GM23248 (cell line): ENCODE results near the gene ASB16. TPM values are rescaled to one million over a fixed set of nuclear protein-coding genes. Genes with fewer than 3 reads are reported as not detected.
"Not testable (repeated sequence)": the region's sequence is repeated elsewhere in the genome, so short reads cannot be mapped to it uniquely, and the experiment has no call there.

ENCODE experiments used
- DNase-seq: peaks from one replicate; pipeline ENCODE4 v3.0.0-alpha.2; 2015
- H2AFZ ChIP-seq: fragments of 200-600 bp; sonication (generic); 2 replicates; pipeline ENCODE4 v1.6.1; 2016; ENCODE audit warnings: antibody characterized with exemption
- H3F3A ChIP-seq: fragments of 200-600 bp; sonication (generic); 2 replicates; pipeline ENCODE4 v1.6.1; 2016; ENCODE audit warnings: mild to moderate bottlenecking, antibody characterized with exemption, mixed run types; ENCODE audit not compliant: insufficient read depth
- H3K27ac ChIP-seq: fragments of 200-600 bp; sonication (generic); 2 replicates; pipeline ENCODE4 v1.5.1; 2016; ENCODE audit warnings: mild to moderate bottlenecking
- H3K27me3 ChIP-seq: fragments of 200-600 bp; sonication (generic); replicated peaks from 2 replicates; pipeline ENCODE4 v1.6.1; 2016; ENCODE audit warnings: mild to moderate bottlenecking; ENCODE audit not compliant: insufficient read depth
- H3K36me3 ChIP-seq: fragments of 200-600 bp; sonication (generic); 2 replicates; pipeline ENCODE4 v1.6.1; 2016; ENCODE audit warnings: low read depth, mild to moderate bottlenecking
- H3K4me1 ChIP-seq: fragments of 200-600 bp; sonication (generic); 2 replicates; pipeline ENCODE4 v1.6.1; 2016; ENCODE audit warnings: mild to moderate bottlenecking; ENCODE audit not compliant: insufficient read depth
- H3K4me2 ChIP-seq: fragments of 200-600 bp; sonication (generic); one replicate; pipeline ENCODE4 v1.6.1; 2016; ENCODE audit warnings: mild to moderate bottlenecking; ENCODE audit not compliant: unreplicated experiment
- H3K4me3 ChIP-seq: fragments of 200-600 bp; sonication (generic); 2 replicates; pipeline ENCODE4 v1.5.1; 2016; ENCODE audit warnings: mild to moderate bottlenecking
- H3K79me2 ChIP-seq: fragments of 200-600 bp; sonication (generic); 2 replicates; pipeline ENCODE4 v1.6.1; 2016; ENCODE audit warnings: mild to moderate bottlenecking; ENCODE audit not compliant: insufficient read depth
- H3K9ac ChIP-seq: fragments of 200-600 bp; sonication (generic); 2 replicates; pipeline ENCODE4 v1.6.1; 2016; ENCODE audit warnings: mild to moderate bottlenecking
- H3K9me2 ChIP-seq: fragments of 200-600 bp; sonication (generic); 2 replicates; pipeline ENCODE4 v1.6.1; 2016; ENCODE audit warnings: mixed run types, mild to moderate bottlenecking, moderate library complexity; ENCODE audit not compliant: insufficient read depth
- H3K9me3 ChIP-seq: fragments of 200-600 bp; sonication (generic); one replicate; pipeline ENCODE4 v1.6.1; 2017; ENCODE audit warnings: low read depth
- H4K20me1 ChIP-seq: fragments of 200-600 bp; sonication (generic); 2 replicates; pipeline ENCODE4 v1.6.0; 2016; ENCODE audit not compliant: insufficient read depth
- EZH2 ChIP-seq: fragments of 200-600 bp; sonication (generic); IDR thresholded peaks from 2 replicates; pipeline ENCODE4 v1.6.1; 2018; ENCODE audit warnings: antibody characterized with exemption, mild to moderate bottlenecking; ENCODE audit not compliant: insufficient read depth, poor library complexity, severe bottlenecking
- EZH2phosphoT487 ChIP-seq: fragments of 200-600 bp; sonication (generic); IDR thresholded peaks from 2 replicates; pipeline ENCODE4 v1.6.1; 2018; ENCODE audit warnings: antibody characterized with exemption, moderate library complexity, mild to moderate bottlenecking, low read depth; ENCODE audit not compliant: insufficient read depth
- WGBS, 2 experiments: methylation state at CpG; one replicate each; pipeline ENCODE4 v1.1.6; 2015 to 2017; ENCODE audit warnings: low lambda C conversion rate in 2 of 2, low coverage in 1 of 2; ENCODE audit errors: missing lambda C conversion rate in 2 of 2; 5-methylcytosine and 5-hydroxymethylcytosine counted together
- in situ Hi-C: fragments of 300-500 bp; cut with MboI; formaldehyde crosslinking; loops from 2 replicates; pipeline ENCODE4 v1.15.0; 2020
- polyA plus RNA-seq: library from polyadenylated mRNA; unstranded; fragments of >200 nt; fragmentation: Nextera tagmentation; extraction: Ambion mirVana; gene quantifications from 2 replicates; pipeline ENCODE4 v1.2.1, GENCODE V29; 2016
- total RNA-seq: library from RNA; depleted of rRNA; stranded (reverse); fragments of >200 nt; shearing (Covaris generic); gene quantifications from 2 replicates; pipeline ENCODE4 v1.2.3, GENCODE V29; 2014

The ASB16 gene
- total and polyA plus RNA-seq, 2 experiments from 2014 or later: 0.25 TPM; not detected in 1

DNA sequence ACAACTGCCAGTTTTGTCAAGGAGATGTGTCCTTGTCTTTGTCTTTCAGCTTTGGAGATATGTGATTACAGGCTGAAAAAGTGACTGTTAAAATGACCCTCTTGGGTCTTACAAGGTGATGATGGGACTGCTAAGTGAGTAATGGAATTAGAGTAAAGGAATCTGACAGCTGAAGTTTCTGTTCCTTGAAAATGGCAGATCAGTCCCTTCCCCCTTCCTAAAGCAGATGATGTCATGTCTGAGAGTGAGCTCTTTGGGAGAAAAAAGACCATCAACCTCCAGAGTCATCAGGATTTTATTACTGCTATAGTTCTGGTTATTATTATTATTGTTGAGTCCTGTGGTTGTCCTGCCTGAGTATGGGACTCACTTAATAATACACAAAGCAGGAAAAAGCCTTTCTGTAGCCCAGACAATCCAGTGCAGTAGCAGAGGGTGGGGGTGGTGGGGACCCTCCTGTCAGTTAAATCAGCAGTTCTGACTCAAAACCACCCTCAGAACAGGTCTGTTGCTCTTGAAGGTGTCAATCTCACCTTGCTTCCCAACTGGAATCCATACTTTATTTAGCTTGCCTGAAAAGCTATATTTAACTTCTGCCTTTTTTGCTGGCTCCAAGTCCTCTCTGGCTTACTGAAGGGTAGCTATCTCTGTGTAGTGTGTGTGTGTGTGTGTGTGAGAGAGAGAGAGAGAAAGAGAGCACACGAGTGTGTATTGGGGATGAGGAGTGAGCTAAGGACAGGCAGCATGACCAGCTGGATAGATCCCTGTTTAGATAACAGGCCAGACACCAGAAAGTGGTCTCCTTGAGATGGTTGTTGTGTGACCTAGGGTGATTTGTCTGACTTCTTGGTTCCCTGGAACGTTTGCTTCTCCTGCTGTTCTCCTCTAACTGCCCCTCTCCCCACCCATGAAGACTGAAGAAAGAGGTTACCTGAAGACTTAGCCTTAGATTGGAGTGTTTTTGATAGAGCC, 23.8 kb upstream of the ASB16 start:
- H4K20me1 ChIP-seq: no peaks in the 10 kb centered on the region
- whole genome bisulfite sequencing, 2 experiments: 35 to 57% methylated on average over 2 of the region's 2 CpGs
- no peaks in the 10 kb centered on the region for H3K9me2 ChIP-seq
- no peak overlapping the region for H3K4me2 ChIP-seq
- no peak overlapping the region for H3K9ac ChIP-seq
- no peak for TF ChIP-seq EZH2phosphoT487
- TF ChIP-seq EZH2: no peak
- H2AFZ ChIP-seq: no peak overlapping the region
- H3K79me2 ChIP-seq: peaks cover 20% of the 10 kb centered on the region; the same call in 1 of the 2 replicates
- DNase-seq: no peak
- H3K4me1 ChIP-seq: no peaks in the 10 kb centered on the region
- no peak overlapping the region for H3K27ac ChIP-seq
- no peaks in the 10 kb centered on the region for H3K36me3 ChIP-seq
- H3K9me3 ChIP-seq: no peaks in the 10 kb centered on the region
- no peaks in the 10 kb centered on the region for H3K27me3 ChIP-seq
- no peak overlapping the region for H3K4me3 ChIP-seq
- in situ Hi-C loops: no loop called here
- peaks cover 10% of the 10 kb centered on the region; the same call in 1 of the 2 replicates for H3F3A ChIP-seq

DNA sequence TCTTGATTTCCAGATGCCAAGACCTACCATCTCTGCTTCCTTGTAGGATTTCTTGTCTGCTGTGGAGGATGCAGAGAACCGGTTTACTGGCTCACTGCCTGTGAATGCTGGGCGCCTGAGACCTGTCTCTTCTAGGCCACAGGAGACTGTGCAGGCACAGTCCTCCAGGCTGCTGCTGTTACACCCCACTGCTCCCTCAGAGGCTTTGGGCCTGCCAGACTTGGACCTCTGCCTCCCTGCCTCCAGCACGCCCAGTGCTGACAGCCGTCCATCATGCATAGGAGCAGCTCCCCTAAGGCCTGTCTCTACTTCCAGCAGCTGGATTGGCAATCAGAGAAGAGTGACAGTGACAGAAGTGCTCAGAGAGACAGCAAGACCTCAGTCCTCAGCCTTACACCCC, 22.7 kb upstream of the ASB16 start:
- Histone ChIP-seq H3K9me2 (no peaks in the 10 kb centered on the region), H3K79me2 (peaks cover 24% of the 10 kb centered on the region; the same call in 1 of the 2 replicates), H3K9me3 (no peaks in the 10 kb centered on the region), H3K27me3 (no peaks in the 10 kb centered on the region), H3K36me3 (no peaks in the 10 kb centered on the region), H3K4me1 (no peaks in the 10 kb centered on the region), H3K9ac (no peak overlapping the region), H3K4me2 (no peak overlapping the region), H3K27ac (no peak overlapping the region), H2AFZ (no peak overlapping the region), H4K20me1 (no peaks in the 10 kb centered on the region), H3F3A (peaks cover 7% of the 10 kb centered on the region; the same call in 1 of the 2 replicates), H3K4me3 (no peak overlapping the region)
- no peak for DNase-seq
- 78 to 91% methylated on average over 4 of the region's 4 CpGs for WGBS, 2 experiments
- no peak for TF ChIP-seq EZH2
- no peak for TF ChIP-seq EZH2phosphoT487
- in situ Hi-C loops: no loop called here

DNA sequence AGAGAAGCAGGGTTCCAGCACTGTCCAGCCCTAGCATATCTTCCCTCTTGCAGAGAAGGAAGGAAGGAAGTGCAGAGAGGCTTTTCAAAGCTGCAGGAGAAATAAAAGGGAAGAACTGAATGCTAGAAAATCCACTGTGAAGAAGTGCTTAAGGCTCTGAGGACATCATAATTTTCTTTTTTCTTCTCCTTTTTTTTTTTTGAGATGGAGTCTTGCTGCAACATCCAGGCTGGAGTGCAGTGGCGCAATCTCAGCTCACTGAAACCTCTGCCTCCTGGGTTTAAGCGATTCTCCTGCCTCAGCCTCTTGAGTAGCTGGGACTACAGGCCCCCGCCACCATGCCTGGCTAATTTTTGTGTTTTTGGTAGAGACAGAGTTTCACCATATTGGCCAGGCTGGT, 21.4 kb upstream of the ASB16 start:
- H3K36me3 ChIP-seq, H3K9ac ChIP-seq, H3F3A ChIP-seq, H3K4me1 ChIP-seq, H3K4me2 ChIP-seq, DNase-seq, in situ Hi-C loops, H3K9me2 ChIP-seq, H3K27me3 ChIP-seq, H3K4me3 ChIP-seq, H3K27ac ChIP-seq, H3K9me3 ChIP-seq, H2AFZ ChIP-seq, H4K20me1 ChIP-seq: not testable (repeated sequence)
- peaks cover 15% of the 10 kb centered on the region; the same call in 1 of the 2 replicates for H3K79me2 ChIP-seq
- 97 to 98% methylated on average over 3 of the region's 3 CpGs for WGBS, 2 experiments

DNA sequence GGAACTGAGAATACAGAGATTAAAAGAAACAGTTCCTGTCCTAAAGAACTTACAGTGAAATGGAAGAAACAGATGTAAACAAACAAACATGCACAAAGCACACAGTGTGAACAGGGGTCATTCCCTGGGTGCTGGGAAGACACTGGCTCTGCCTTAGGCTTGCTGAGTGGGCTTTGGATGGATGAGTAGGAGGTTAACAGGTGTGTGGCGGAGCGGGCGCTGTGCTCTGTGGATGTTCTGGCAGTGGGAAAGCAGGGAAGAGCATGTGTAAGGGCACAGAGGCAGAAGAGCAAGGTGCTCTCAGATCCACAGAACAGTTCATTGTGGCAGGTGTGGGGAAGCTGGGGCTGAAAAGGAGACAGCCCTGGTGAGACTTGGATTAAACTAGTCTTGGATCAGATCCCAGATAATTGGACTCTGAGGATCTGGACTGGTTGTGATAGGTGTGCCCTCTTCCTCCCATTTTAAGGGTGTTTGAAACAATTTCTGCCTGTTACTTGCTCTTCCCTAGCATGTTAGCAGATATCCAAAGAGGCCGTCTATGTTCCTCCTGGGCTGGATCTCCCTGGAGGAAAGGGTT, 20.7 kb upstream of the ASB16 start:
- no peaks in the 10 kb centered on the region for H3K27me3 ChIP-seq
- 84 to 91% methylated on average over 4 of the region's 4 CpGs for WGBS, 2 experiments

More for the DNA sequence above, 20.7 kb upstream of the ASB16 start:
- Histone ChIP-seq H3K9ac (no peak overlapping the region), H3K9me2 (no peaks in the 10 kb centered on the region), H2AFZ (no peak overlapping the region), H3F3A (peaks cover 6% of the 10 kb centered on the region; the same call in 1 of the 2 replicates), H3K4me3 (no peak overlapping the region), H3K36me3 (no peaks in the 10 kb centered on the region), H4K20me1 (no peaks in the 10 kb centered on the region), H3K4me1 (no peaks in the 10 kb centered on the region), H3K4me2 (no peak overlapping the region), H3K9me3 (no peaks in the 10 kb centered on the region), H3K79me2 (peaks cover 15% of the 10 kb centered on the region; the same call in 1 of the 2 replicates), H3K27ac (no peak overlapping the region)
- in situ Hi-C loops: no loop called here
- DNase-seq: no peak
- TF ChIP-seq EZH2: no peak
- TF ChIP-seq EZH2phosphoT487: no peak
